ENCODE results near the gene FAM174C. TPM values are rescaled to one million over a fixed set of nuclear protein-coding genes. Genes with fewer than 3 reads are reported as not detected.

The FAM174C gene
- total RNA-seq, 4 donors from 2014 or later = 37.4 to 76.7 (median 46.7) TPM

- TF ChIP-seq CTCF (IDR thresholded peaks at IDR 0.05; ENCODE audit: low read depth) = no peak
These were observed 20.7 kb upstream of the FAM174C start for GRCh38 chr19:1254530-1255185.

- TF ChIP-seq CTCF (IDR thresholded peaks at IDR 0.05; ENCODE audit: low read depth) = no peak
These were observed 19.9 kb upstream of the FAM174C start for GRCh38 chr19:1255186-1256161.

- no peak for TF ChIP-seq CTCF (IDR thresholded peaks at IDR 0.05; ENCODE audit: low read depth)
These were observed 18.5 kb upstream of the FAM174C start for GRCh38 chr19:1256646-1257474.

GRCh38 chr19:1257475-1258162 is 17.7 kb upstream of the FAM174C start:
- TF ChIP-seq CTCF (IDR thresholded peaks at IDR 0.05; ENCODE audit: low read depth) = no peak

GRCh38 chr19:1258163-1258492 is 17.2 kb upstream of the FAM174C start:
- TF ChIP-seq CTCF (IDR thresholded peaks at IDR 0.05; ENCODE audit: low read depth) = no peak

- no peak for TF ChIP-seq CTCF (IDR thresholded peaks at IDR 0.05; ENCODE audit: low read depth)
These were observed 16.6 kb upstream of the FAM174C start for GRCh38 chr19:1258707-1259205.
